ENCODE data around the gene ZNF586. TPM values are rescaled to one million over a fixed set of nuclear protein-coding genes. Genes with fewer than 3 reads are reported as not detected.

The ZNF586 gene
- 17.4 and 21.4 TPM in 2 replicates for total RNA-seq

DNA sequence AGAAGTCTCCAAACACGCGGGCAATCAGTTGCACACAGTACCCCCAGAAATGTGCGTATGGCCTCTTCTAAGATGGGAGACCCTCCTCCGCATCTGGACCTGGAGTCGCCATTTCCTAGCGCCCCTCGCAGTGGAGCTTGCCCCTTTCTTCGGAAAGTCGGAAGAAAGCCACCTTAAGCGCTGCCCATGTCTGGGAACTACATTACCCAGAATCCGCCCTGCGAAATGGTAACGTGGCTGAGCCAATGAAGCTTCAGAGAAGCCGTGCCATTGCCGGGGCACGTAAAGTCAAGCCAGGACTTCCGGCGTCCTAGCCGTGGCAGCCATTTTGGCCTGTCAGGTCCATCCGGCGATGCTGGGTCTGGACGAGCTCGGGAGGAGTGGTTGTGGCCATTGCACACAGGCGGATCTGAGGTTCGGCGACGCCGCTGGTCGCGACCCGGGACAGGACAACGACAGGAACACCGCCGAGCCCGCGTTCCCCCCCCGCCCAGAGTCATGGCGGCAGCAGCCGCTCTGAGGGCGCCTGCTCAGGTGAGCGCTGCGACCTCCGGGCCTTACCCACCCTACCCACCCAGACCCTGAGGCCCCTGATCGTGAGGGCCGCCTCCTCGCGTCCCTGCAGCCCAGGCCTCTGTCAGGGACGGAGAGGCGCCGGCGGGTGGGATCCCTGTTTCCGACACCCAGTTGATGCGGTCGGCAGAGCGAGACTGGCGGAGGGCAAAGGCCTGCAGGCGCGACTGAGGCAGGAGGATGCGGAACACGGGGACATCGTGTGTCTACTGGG is at the start of gene ZNF586:
Gene ZNF586, plus strand, starts transcription at position 332 of the 787 bp plus-strand sequence. Its CDS starts 167 bp downstream, at position 499.

GRCh38 chr19:57746580-57747471 is 22.6 kb upstream of the ZNF586 start, which contains the start of gene ZNF776:
ZNF776 (plus strand) TSS chr19:57746815; CDS start chr19:57747059, 244 bp downstream.

DNA sequence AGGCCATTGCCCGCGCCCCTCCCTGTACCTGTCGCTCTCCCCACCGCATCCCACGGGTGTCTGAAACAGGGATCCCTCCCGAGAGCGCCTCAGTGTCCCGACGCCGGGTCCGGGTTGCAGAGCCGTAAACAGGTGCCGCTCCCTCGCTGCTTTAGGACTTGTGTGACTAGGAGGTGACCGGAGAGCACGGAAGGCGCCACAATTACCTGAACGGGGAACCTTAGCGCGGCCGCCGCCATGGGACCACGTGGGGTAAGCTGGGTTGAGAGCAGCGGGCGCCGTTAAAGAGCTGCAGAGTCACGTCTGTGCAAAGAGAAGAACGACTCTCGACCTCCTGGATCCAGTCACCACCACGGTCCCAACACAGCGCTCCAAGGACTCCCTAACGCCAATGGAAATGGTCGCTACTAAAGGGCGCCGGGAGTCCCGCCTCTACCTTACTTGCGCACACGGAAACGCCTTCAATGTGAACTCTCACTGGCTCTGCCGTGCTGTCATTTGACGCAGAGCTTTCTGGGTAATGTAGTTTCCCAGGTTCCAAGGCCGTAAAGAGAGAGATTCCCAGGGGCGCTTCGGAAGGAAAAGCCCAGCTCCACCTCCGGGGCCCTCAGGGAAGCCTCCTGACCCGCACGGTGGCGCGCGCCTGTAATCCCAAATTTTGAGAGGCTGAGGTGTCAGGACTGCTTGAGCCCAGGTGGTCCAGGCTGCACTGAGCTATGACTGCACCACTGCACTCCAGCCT is 45.2 kb downstream of the ZNF586 start, which contains the start of gene ZNF552:
Gene ZNF552, minus strand, starts transcription at position 409 of the 742 bp plus-strand sequence. Its CDS starts 170 bp downstream, at position 239.

DNA sequence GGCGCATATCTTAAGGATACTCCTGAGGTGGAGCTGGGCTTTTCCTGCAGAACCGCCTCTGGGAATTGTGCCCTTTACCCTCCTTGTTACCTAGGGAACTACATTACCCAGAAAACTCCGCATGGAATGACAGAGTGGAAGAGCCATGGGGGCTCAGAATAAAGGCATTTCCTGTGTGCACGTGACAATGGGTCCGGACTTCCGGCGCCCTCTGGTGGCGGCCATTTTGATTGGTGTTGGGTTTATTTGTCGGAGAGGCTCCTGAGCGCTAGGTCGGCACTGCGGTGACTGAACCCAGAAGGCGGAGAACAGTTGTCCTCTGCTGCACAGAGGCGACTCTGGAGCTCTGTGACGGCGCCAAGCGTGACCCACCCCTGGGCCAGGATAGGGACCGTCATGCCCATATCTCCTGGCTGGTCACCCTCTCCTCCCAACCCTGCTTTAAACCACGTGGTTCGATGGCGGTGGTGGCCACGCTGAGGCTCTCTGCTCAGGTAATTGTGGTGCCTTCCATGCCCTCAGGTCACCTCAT is 60.7 kb downstream of the ZNF586 start, which contains the start of gene ZNF587B:
Gene ZNF587B, plus strand, starts transcription at position 229 of the 532 bp plus-strand sequence. Its CDS starts 230 bp downstream, at position 459.

Other genes with a start within 250 kb of the ZNF586 start
- gene ZNF549, start 242.3 kb upstream of the ZNF586 start, total RNA-seq, result 5.3 and 6.2 TPM in 2 replicates
- gene ZNF550, start 209.8 kb upstream of the ZNF586 start, total RNA-seq, result 9.2 and 10.7 TPM in 2 replicates
- 3.9 and 4.9 TPM in 2 replicates for gene ZNF416, start 190.8 kb upstream of the ZNF586 start, total RNA-seq
- 3.9 and 6.2 TPM in 2 replicates for gene ZIK1, start 185.5 kb upstream of the ZNF586 start, total RNA-seq
- 2.1 and 3.0 TPM in 2 replicates for gene ZNF530, start 169.8 kb upstream of the ZNF586 start, total RNA-seq
- gene ZNF134, start 155.4 kb upstream of the ZNF586 start, total RNA-seq, result 17.9 and 21.1 TPM in 2 replicates
- 11.6 and 11.8 TPM in 2 replicates for gene ZNF211, start 136.5 kb upstream of the ZNF586 start, total RNA-seq
- gene ZSCAN4, start 100.7 kb upstream of the ZNF586 start, total RNA-seq, result 0.37 TPM in 1 of 2 replicates, not detected in the other
- 3.6 and 5.3 TPM in 2 replicates for gene ZNF551, start 87.7 kb upstream of the ZNF586 start, total RNA-seq
- 4.2 and 4.9 TPM in 2 replicates for gene ZNF154, start 60.5 kb upstream of the ZNF586 start, total RNA-seq
- gene ZNF671, start 42.1 kb upstream of the ZNF586 start, total RNA-seq, result 7.4 and 8.6 TPM in 2 replicates
- 10.4 and 12.1 TPM in 2 replicates for gene ZNF776, start 22.9 kb upstream of the ZNF586 start, total RNA-seq
- gene ZNF552, start 45.2 kb downstream of the ZNF586 start, total RNA-seq, result 6.1 and 11.9 TPM in 2 replicates
- gene ZNF587B, start 60.6 kb downstream of the ZNF586 start, total RNA-seq, result 26.7 and 31.7 TPM in 2 replicates
- 48.7 and 61.1 TPM in 2 replicates for gene ZNF587, start 80.2 kb downstream of the ZNF586 start, total RNA-seq
- gene ZNF814, start 119.4 kb downstream of the ZNF586 start, total RNA-seq, result 4.5 and 7.2 TPM in 2 replicates
- 23.2 and 23.4 TPM in 2 replicates for gene ZNF417, start 146.9 kb downstream of the ZNF586 start, total RNA-seq
- gene ZNF418, start 165.7 kb downstream of the ZNF586 start, total RNA-seq, result 5.9 and 6.4 TPM in 2 replicates
- 3.3 and 3.6 TPM in 2 replicates for gene ZNF256, start 178.0 kb downstream of the ZNF586 start, total RNA-seq
- not detected in 2 replicates for gene C19orf18, start 204.9 kb downstream of the ZNF586 start, total RNA-seq
- 14.3 and 14.9 TPM in 2 replicates for gene ZNF606, start 233.1 kb downstream of the ZNF586 start, total RNA-seq